MM.1S (cell line): ENCODE data around the gene PLA2G6.

Source experiments
- CTCF ChIP-seq: fragments of 300-600 bp; sonication (generic); IDR thresholded peaks from 2 replicates; pipeline ENCODE4 v1.5.1; 2016; ENCODE audit warnings: antibody characterized with exemption, low read length, mixed read lengths
- EZH2 ChIP-seq: fragments of 300-600 bp; sonication (generic); optimal IDR thresholded peaks from 2 replicates; pipeline ENCODE3; 2017; ENCODE audit warnings: low read depth, mild to moderate bottlenecking, antibody characterized with exemption, low read length, mixed read lengths
- EZH2phosphoT487 ChIP-seq: fragments of 300-600 bp; sonication (generic); IDR thresholded peaks from 2 replicates; pipeline ENCODE4 v1.6.1; 2018; ENCODE audit warnings: antibody characterized with exemption, low read length

- TF ChIP-seq CTCF = no peak
- TF ChIP-seq EZH2 = no peak
- no peak for TF ChIP-seq EZH2phosphoT487
Measured at GRCh38 chr22:38062791-38063190, 118.8 kb downstream of the PLA2G6 start.
